SK-N-SH (cell line): ENCODE results near the gene SHB. TPM values are rescaled to one million over a fixed set of nuclear protein-coding genes. Genes with fewer than 3 reads are reported as not detected.
A peak's percentile ranks its signal among the peaks of the same experiment; 100 is the strongest.

ENCODE experiments used
- CTCF ChIA-PET: fragments of 300-600, 350-600 bp; formaldehyde crosslinking; extraction: SDS; loops from one replicate; lab custom pipeline; 2021; lab: Yijun Ruan, JAX
- POLR2A ChIA-PET: fragments of 350-600 bp; sonication (Branson Sonifier 250); formaldehyde crosslinking; extraction: SDS; loops from one replicate; lab custom pipeline; 2020; ENCODE audit warnings: antibody characterized with exemption, inconsistent platforms; lab: Yijun Ruan, JAX
- DNase-seq: peaks from one replicate; pipeline ENCODE4 v3.0.0; 2012
- H2AFZ ChIP-seq: fragments of 200-600 bp; sonication (generic); 2 replicates; pipeline ENCODE4 v1.8.1; 2016; ENCODE audit warnings: antibody characterized with exemption, mild to moderate bottlenecking, low read depth
- H3F3A ChIP-seq: fragments of 200-600 bp; sonication (generic); replicated peaks from 2 replicates; pipeline ENCODE3; 2016; ENCODE audit warnings: antibody characterized with exemption, mild to moderate bottlenecking; ENCODE audit not compliant: insufficient read depth
- H3K27ac ChIP-seq, 2 experiments: fragments of 200-500 bp in 1 of 2; fragments of 200-600 bp in 1 of 2; sonication (Bioruptor generic) in 1 of 2; sonication (generic), shearing (Covaris generic) in 1 of 2; 2 replicates each; pipeline versions ENCODE4 v1.5.1 to v1.6.1; 2014 to 2016; ENCODE audit warnings: low read depth in 2 of 2, inconsistent platforms in 1 of 2, low read length in 1 of 2, mild to moderate bottlenecking in 1 of 2, mixed read lengths in 1 of 2
- H3K27me3 ChIP-seq: fragments of 200-600 bp; sonication (generic), shearing (Covaris generic); 2 replicates; pipeline ENCODE4 v1.6.1; 2016; ENCODE audit warnings: mixed run types; ENCODE audit not compliant: insufficient read depth
- H3K36me3 ChIP-seq, 2 experiments: fragments of 200-500 bp in 1 of 2; fragments of 200-600 bp in 1 of 2; sonication (Bioruptor generic) in 1 of 2; sonication (generic) in 1 of 2; replicated peaks in 1 of 2; 2 replicates each; pipeline versions ENCODE3 to v1.5.1; 2014 to 2016; ENCODE audit warnings: low read length in 1 of 2, mild to moderate bottlenecking in 1 of 2; ENCODE audit not compliant: insufficient read depth in 2 of 2, control insufficient read depth in 1 of 2
- H3K4me1 ChIP-seq, 2 experiments: fragments of 200-500 bp in 1 of 2; fragments of 200-600 bp in 1 of 2; sonication (Bioruptor generic) in 1 of 2; sonication (generic), shearing (Covaris generic) in 1 of 2; 2 replicates each; pipeline versions ENCODE4 v1.5.1 to v1.6.1; 2014 to 2016; ENCODE audit warnings: low read depth in 1 of 2, low read length in 1 of 2, mixed run types in 1 of 2; ENCODE audit not compliant: insufficient read depth in 2 of 2, control insufficient read depth in 1 of 2
- H3K4me2 ChIP-seq: fragments of 200-600 bp; sonication (generic), shearing (Covaris generic); 2 replicates; pipeline ENCODE4 v1.6.1; 2017; ENCODE audit warnings: mixed run types
- H3K4me3 ChIP-seq, 2 experiments: fragments of 200-500 bp in 1 of 2; fragments of 200-600 bp in 1 of 2; sonication (Bioruptor generic) in 1 of 2; sonication (generic), shearing (Covaris generic) in 1 of 2; 2 replicates each; pipeline versions ENCODE4 v1.5.1 to v1.8.1; 2014 to 2016; ENCODE audit warnings: low read depth in 2 of 2, inconsistent platforms in 1 of 2, low read length in 1 of 2, mild to moderate bottlenecking in 1 of 2, mixed read lengths in 1 of 2, moderate library complexity in 1 of 2
- H3K79me2 ChIP-seq: fragments of 200-600 bp; sonication (generic); 2 replicates; pipeline ENCODE4 v1.8.1; 2017; ENCODE audit warnings: mild to moderate bottlenecking; ENCODE audit not compliant: insufficient read depth
- H3K9ac ChIP-seq: fragments of 200-600 bp; sonication (generic); 2 replicates; pipeline ENCODE4 v1.6.1; 2017; ENCODE audit warnings: mixed run types
- H3K9me2 ChIP-seq: fragments of 200-600 bp; sonication (generic); 2 replicates; pipeline ENCODE4 v1.6.1; 2017; ENCODE audit warnings: mixed run types
- H3K9me3 ChIP-seq: fragments of 200-600 bp; sonication (generic); 2 replicates; pipeline ENCODE4 v1.6.1; 2017; ENCODE audit warnings: mixed run types, mild to moderate bottlenecking, moderate library complexity
- H4K20me1 ChIP-seq: fragments of 200-600 bp; sonication (generic); 2 replicates; pipeline ENCODE4 v1.6.1; 2017; ENCODE audit warnings: mild to moderate bottlenecking, mixed run types; ENCODE audit not compliant: insufficient read depth
- CHD2 ChIP-seq: fragments of 150-350 bp; IDR thresholded peaks from 2 replicates; pipeline ENCODE4 v1.6.1; 2018; ENCODE audit warnings: low read length; ENCODE audit not compliant: partially characterized antibody
- ELF1 ChIP-seq: IDR thresholded peaks from 2 replicates; pipeline ENCODE4 v1.4.0; 2012
- FOSL2 ChIP-seq: IDR thresholded peaks from 2 replicates; pipeline ENCODE4 v1.4.0; 2012; ENCODE audit warnings: low read depth, mild to moderate bottlenecking, moderate library complexity, borderline replicate concordance
- GATA2 ChIP-seq: sonication (generic); formaldehyde crosslinking; IDR thresholded peaks from 2 replicates; pipeline ENCODE4 v1.5.0; 2020; ENCODE audit warnings: mild to moderate bottlenecking, missing genetic modification reagents
- JUND ChIP-seq: IDR thresholded peaks from 2 replicates; pipeline ENCODE4 v1.4.0; 2012
- MXI1 ChIP-seq: IDR thresholded peaks from 2 replicates; pipeline ENCODE4 v1.6.1; 2012; ENCODE audit warnings: mild to moderate bottlenecking, low read depth, low read length, improper control_type of control experiment
- NFIC ChIP-seq: IDR thresholded peaks from 2 replicates; pipeline ENCODE4 v1.4.0; 2012; ENCODE audit warnings: borderline replicate concordance
- RCOR1 ChIP-seq: fragments of 150-350 bp; IDR thresholded peaks from 2 replicates; pipeline ENCODE4 v1.6.1; 2017; ENCODE audit warnings: antibody characterized with exemption, low read length
- RXRA ChIP-seq: IDR thresholded peaks from 2 replicates; pipeline ENCODE4 v1.4.0; 2012; ENCODE audit warnings: low read depth, mild to moderate bottlenecking, borderline replicate concordance
- SIN3A ChIP-seq: IDR thresholded peaks from 2 replicates; pipeline ENCODE4 v1.6.1; 2012; ENCODE audit warnings: low read depth, mild to moderate bottlenecking, low read length, moderate library complexity, borderline replicate concordance
- SMC3 ChIP-seq: IDR thresholded peaks from 2 replicates; pipeline ENCODE4 v1.6.1; 2012; ENCODE audit warnings: low read depth, low read length, improper control_type of control experiment
- TCF12 ChIP-seq: IDR thresholded peaks from 2 replicates; pipeline ENCODE4 v1.4.0; 2012
- TEAD4 ChIP-seq: IDR thresholded peaks from 2 replicates; pipeline ENCODE4 v1.4.0; 2012; ENCODE audit warnings: mild to moderate bottlenecking, borderline replicate concordance; ENCODE audit not compliant: insufficient read depth
- ZBTB33 ChIP-seq: IDR thresholded peaks from 2 replicates; pipeline ENCODE4 v1.4.0; 2012; ENCODE audit warnings: low read depth, borderline replicate concordance
- WGBS: methylation state at CpG from one replicate; pipeline ENCODE4 v1.1.6; 2017; ENCODE audit warnings: low lambda C conversion rate; 5-methylcytosine and 5-hydroxymethylcytosine counted together
- polyA plus RNA-seq, 3 experiments: library from polyadenylated mRNA; depleted of rRNA; stranded (reverse); fragments of >200 nt; gene quantifications; 2 replicates each; pipeline ENCODE4 v1.2.3, GENCODE V29; 2012
- TF ChIP-seq, protein P1 (sequence below): IDR thresholded peaks from 2 replicates; pipeline ENCODE4 v1.4.0; 2012; ENCODE audit warnings: low read depth, borderline replicate concordance
- TF ChIP-seq, protein P2 (sequence below): fragments of 200-600 bp; sonication (generic); IDR thresholded peaks from 2 replicates; pipeline ENCODE4 v1.6.1; 2017; ENCODE audit warnings: antibody characterized with exemption, mild to moderate bottlenecking, moderate library complexity
- TF ChIP-seq, protein P3 (sequence below): fragments of 150-350 bp; IDR thresholded peaks from 2 replicates; pipeline ENCODE4 v1.6.1; 2016; ENCODE audit warnings: mild to moderate bottlenecking, low read depth, low read length
- TF ChIP-seq, protein P4 (sequence below): IDR thresholded peaks from 2 replicates; pipeline ENCODE4 v1.6.1; 2012; ENCODE audit warnings: mild to moderate bottlenecking, low read depth, low read length, moderate library complexity

Gene SHB
- polyA plus RNA-seq, 1 of the 3 experiments (the other 2 are of a cell fraction): 26.0 TPM

DNA sequence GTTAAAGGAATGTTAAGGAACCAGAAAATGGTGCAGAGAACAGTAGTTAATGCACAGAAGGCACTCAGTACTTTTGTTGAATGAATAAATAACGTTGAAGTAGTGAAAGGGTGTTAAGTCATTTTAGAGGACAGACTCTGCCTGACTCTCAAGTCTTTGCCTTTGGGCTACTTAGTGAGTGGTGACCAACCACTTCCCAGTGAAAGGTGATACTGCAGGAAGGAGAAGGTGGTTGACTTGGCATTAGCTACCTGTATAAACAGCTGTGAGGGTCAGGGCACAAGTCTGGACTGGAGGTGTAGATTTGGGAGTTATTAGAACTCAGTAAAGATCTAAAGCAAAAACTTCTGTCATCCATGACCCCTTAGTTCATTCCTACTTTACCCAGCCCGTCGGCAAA lies 4.9 kb upstream of the SHB start:
- peak overlapping the region; percentile 60; the same call in 1 of the 2 replicates for H2AFZ ChIP-seq
- H3K9me3 ChIP-seq: no peaks in the 10 kb centered on the region
- no peak for DNase-seq
- no peaks in the 10 kb centered on the region for H3K36me3 ChIP-seq
- ChIA-PET CTCF (interaction anchor here (1.0 kb wide), 1 partner anchor 14 kb away, joined by 4 read pairs; no protein-coding TSS in a partner anchor), POLR2A (no interaction called here)
- WGBS: 94% methylated on average over 3 of the region's 3 CpGs
- TF ChIP-seq GATA2 (CRISPR knock-in tag): no peak
- TF ChIP-seq RXRA: no peak
- no peak for TF ChIP-seq ELF1
- no peak for TF ChIP-seq ZBTB33
- TF ChIP-seq SMC3: no peak
- TF ChIP-seq NFIC: no peak
- TF ChIP-seq, protein P1, sequence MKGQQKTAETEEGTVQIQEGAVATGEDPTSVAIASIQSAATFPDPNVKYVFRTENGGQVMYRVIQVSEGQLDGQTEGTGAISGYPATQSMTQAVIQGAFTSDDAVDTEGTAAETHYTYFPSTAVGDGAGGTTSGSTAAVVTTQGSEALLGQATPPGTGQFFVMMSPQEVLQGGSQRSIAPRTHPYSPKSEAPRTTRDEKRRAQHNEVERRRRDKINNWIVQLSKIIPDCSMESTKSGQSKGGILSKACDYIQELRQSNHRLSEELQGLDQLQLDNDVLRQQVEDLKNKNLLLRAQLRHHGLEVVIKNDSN: no peak
- no peak for TF ChIP-seq JUND
- TF ChIP-seq, protein P2, sequence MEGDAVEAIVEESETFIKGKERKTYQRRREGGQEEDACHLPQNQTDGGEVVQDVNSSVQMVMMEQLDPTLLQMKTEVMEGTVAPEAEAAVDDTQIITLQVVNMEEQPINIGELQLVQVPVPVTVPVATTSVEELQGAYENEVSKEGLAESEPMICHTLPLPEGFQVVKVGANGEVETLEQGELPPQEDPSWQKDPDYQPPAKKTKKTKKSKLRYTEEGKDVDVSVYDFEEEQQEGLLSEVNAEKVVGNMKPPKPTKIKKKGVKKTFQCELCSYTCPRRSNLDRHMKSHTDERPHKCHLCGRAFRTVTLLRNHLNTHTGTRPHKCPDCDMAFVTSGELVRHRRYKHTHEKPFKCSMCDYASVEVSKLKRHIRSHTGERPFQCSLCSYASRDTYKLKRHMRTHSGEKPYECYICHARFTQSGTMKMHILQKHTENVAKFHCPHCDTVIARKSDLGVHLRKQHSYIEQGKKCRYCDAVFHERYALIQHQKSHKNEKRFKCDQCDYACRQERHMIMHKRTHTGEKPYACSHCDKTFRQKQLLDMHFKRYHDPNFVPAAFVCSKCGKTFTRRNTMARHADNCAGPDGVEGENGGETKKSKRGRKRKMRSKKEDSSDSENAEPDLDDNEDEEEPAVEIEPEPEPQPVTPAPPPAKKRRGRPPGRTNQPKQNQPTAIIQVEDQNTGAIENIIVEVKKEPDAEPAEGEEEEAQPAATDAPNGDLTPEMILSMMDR: no peak
- TF ChIP-seq TEAD4: no peak
- no peak for TF ChIP-seq MXI1
- no peak for TF ChIP-seq CHD2
- TF ChIP-seq RCOR1: no peak
- no peak for TF ChIP-seq SIN3A
- no peak for TF ChIP-seq FOSL2
- TF ChIP-seq, protein P3, sequence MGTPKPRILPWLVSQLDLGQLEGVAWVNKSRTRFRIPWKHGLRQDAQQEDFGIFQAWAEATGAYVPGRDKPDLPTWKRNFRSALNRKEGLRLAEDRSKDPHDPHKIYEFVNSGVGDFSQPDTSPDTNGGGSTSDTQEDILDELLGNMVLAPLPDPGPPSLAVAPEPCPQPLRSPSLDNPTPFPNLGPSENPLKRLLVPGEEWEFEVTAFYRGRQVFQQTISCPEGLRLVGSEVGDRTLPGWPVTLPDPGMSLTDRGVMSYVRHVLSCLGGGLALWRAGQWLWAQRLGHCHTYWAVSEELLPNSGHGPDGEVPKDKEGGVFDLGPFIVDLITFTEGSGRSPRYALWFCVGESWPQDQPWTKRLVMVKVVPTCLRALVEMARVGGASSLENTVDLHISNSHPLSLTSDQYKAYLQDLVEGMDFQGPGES: no peak
- TF ChIP-seq TCF12: no peak
- TF ChIP-seq, protein P4, sequence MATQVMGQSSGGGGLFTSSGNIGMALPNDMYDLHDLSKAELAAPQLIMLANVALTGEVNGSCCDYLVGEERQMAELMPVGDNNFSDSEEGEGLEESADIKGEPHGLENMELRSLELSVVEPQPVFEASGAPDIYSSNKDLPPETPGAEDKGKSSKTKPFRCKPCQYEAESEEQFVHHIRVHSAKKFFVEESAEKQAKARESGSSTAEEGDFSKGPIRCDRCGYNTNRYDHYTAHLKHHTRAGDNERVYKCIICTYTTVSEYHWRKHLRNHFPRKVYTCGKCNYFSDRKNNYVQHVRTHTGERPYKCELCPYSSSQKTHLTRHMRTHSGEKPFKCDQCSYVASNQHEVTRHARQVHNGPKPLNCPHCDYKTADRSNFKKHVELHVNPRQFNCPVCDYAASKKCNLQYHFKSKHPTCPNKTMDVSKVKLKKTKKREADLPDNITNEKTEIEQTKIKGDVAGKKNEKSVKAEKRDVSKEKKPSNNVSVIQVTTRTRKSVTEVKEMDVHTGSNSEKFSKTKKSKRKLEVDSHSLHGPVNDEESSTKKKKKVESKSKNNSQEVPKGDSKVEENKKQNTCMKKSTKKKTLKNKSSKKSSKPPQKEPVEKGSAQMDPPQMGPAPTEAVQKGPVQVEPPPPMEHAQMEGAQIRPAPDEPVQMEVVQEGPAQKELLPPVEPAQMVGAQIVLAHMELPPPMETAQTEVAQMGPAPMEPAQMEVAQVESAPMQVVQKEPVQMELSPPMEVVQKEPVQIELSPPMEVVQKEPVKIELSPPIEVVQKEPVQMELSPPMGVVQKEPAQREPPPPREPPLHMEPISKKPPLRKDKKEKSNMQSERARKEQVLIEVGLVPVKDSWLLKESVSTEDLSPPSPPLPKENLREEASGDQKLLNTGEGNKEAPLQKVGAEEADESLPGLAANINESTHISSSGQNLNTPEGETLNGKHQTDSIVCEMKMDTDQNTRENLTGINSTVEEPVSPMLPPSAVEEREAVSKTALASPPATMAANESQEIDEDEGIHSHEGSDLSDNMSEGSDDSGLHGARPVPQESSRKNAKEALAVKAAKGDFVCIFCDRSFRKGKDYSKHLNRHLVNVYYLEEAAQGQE: no peak
- peak overlapping the region; percentile 34; the same call in 1 of the 2 replicates for H3K4me2 ChIP-seq
- H3K79me2 ChIP-seq: peaks cover 1% of the 10 kb centered on the region; the same call in 1 of the 2 replicates
- no peak overlapping the region for H3K9ac ChIP-seq
- H3K4me3 ChIP-seq: no peak overlapping the region
- H3K27me3 ChIP-seq: no peaks in the 10 kb centered on the region
- peaks cover 8% of the 10 kb centered on the region for H3F3A ChIP-seq
- no peaks in the 10 kb centered on the region for H4K20me1 ChIP-seq
- H3K27ac ChIP-seq: no peak overlapping the region
- peaks cover 16 to 21% of the 10 kb centered on the region in 2 experiments; a peak in 2 of 4 replicates for H3K4me1 ChIP-seq
- H3K9me2 ChIP-seq: no peaks in the 10 kb centered on the region
